Vagina (tissue), 2 donors: Measurements from ENCODE around the gene LIPE.

ENCODE experiments used
- POLR2AphosphoS5 ChIP-seq, 2 donors: sonication (generic); formaldehyde crosslinking; IDR thresholded peaks; one replicate each; pipeline ENCODE4 v1.9.0; 2017; ENCODE audit warnings: antibody characterized with exemption in 2 of 2, mild to moderate bottlenecking in 2 of 2, low read depth in 1 of 2; ENCODE audit not compliant: insufficient read depth in 1 of 2
- TF ChIP-seq, protein P1 (sequence below), 3 experiments: fragments of 450-650 bp in 2 of 3; fragments of 200-600 bp in 1 of 3; sonication (generic) in 1 of 3; IDR thresholded peaks; one replicate each; pipeline ENCODE4 v1.5.1; 2017 to 2019; ENCODE audit warnings: antibody characterized with exemption in 3 of 3, mild to moderate bottlenecking in 2 of 3, moderate library complexity in 2 of 3

DNA sequence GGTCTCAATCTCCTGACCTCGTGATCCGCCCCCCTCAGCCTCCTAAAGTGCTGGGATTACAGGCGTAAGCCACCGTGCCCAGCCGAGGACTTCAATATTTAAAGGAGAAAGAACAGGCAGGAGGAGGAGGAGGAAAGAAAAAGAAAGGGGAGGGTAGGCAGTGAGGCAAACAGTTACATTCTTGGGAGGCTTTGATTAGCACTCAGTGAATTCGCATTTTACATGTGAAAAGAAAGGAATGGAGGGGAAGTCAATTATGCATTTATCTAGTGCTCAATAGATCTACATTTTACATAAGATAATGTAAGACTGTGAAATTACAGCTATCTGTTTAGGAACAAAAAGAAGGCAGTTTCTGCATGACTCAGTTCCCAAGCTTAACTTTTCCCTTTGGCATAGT lies 46.5 kb upstream of the LIPE start:
- TF ChIP-seq, protein P1, sequence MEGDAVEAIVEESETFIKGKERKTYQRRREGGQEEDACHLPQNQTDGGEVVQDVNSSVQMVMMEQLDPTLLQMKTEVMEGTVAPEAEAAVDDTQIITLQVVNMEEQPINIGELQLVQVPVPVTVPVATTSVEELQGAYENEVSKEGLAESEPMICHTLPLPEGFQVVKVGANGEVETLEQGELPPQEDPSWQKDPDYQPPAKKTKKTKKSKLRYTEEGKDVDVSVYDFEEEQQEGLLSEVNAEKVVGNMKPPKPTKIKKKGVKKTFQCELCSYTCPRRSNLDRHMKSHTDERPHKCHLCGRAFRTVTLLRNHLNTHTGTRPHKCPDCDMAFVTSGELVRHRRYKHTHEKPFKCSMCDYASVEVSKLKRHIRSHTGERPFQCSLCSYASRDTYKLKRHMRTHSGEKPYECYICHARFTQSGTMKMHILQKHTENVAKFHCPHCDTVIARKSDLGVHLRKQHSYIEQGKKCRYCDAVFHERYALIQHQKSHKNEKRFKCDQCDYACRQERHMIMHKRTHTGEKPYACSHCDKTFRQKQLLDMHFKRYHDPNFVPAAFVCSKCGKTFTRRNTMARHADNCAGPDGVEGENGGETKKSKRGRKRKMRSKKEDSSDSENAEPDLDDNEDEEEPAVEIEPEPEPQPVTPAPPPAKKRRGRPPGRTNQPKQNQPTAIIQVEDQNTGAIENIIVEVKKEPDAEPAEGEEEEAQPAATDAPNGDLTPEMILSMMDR (IDR thresholded peaks at IDR 0.05) = no peak
- TF ChIP-seq POLR2AphosphoS5 (IDR thresholded peaks at IDR 0.05; ENCODE audit: insufficient read depth in 1 of 2, low read depth in 1 of 2) = no peak
